Measurements from ENCODE around the gene C7orf57.
"Not testable (repeated sequence)": the region's sequence is repeated elsewhere in the genome, so short reads cannot be mapped to it uniquely, and the experiment has no call there.

Gene C7orf57

DNA sequence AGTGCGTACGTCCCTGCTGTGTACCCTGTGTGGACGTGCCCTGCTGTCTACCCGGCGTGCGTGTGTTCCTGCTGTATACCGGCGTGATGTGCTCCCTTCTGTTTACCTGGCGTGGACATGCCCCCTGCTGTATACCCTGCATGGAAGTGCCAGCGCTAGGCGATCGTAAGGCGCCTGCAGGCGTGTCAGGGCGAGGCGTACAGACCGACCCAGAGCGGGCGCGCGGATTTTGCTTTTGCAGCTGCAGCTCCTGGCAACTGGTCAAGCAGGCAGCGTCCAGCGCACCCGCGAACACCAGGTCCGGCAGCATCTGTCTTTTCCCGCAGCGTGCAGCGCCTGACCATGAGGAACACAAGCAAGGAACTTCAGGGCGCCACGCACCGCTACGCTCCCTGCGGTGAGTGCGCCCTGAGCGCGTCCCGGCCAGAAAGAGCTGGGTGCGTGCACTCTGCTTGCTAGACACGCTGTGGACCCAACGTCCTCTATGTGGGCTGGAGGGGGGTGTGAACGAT, 680 bp downstream of the C7orf57 start:
- DNase-seq (ENCODE audit: low spot score), result peak; percentile 25

GRCh38 chr7:48038815-48039506, 3.6 kb downstream of the C7orf57 start:
- no peak for DNase-seq (ENCODE audit: low spot score)

GRCh38 chr7:48040944-48041652, 5.8 kb downstream of the C7orf57 start:
- no peak for DNase-seq (ENCODE audit: low spot score)

DNA sequence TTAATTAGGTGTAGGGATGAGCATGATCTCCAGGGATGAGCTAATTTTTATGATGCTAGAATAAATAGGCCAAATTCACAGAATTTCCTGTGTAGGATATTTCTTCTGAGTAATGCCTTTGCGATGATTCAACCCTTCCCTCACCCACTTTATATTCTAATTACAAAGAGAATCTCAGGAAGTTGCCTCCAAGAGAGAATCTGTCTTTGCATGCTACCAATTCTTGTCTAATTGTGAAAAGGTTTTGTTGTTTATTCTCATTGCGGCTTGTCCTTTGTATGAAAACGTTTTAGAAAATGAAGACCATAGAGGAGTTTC, 6.3 kb downstream of the C7orf57 start:
- DNase-seq (ENCODE audit: low spot score), result peak; percentile 26

DNA sequence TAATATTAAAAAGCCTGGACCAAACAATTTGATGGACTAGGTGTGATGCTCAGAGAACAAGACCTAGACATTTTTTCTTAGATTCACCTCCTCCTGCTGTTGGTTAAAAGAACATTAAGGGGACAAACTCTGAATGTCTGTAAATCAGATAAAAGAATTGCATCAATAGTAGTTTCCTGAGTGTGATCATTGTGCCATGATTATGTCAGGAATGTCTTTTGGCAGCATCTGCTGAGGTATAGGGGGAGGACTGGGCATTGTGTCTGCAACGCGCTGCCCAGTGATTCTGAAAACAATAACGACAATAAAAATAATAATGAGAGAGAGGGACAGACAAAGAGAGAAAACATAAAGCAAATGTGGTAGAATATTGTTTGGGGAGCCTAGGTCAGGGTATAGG, 6.9 kb downstream of the C7orf57 start:
- no peak for DNase-seq (ENCODE audit: low spot score)

DNA sequence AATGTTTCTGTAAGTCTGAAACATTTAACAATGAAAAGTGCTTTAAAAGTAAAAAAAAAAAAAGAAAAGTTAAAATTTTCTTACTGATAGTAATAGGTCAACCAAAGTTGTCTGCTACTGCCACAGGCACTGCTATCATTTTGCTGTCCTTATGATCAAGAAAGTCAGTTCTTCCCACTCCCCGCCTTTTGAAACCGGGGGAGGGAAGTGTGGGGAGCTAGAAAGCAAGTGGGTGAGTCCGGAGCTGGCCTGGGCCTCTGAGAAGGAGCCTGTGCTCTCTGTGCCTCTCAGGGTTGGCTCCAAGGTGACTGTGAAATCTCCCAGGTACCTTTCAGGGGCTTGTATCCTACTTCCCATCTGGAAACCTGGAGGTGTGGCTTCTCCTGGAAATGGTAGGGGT, 7.3 kb downstream of the C7orf57 start:
- no peak for DNase-seq (ENCODE audit: low spot score)

- DNase-seq (ENCODE audit: low spot score), result no peak
Measured at GRCh38 chr7:48045195-48045765, 9.9 kb downstream of the C7orf57 start.

DNA sequence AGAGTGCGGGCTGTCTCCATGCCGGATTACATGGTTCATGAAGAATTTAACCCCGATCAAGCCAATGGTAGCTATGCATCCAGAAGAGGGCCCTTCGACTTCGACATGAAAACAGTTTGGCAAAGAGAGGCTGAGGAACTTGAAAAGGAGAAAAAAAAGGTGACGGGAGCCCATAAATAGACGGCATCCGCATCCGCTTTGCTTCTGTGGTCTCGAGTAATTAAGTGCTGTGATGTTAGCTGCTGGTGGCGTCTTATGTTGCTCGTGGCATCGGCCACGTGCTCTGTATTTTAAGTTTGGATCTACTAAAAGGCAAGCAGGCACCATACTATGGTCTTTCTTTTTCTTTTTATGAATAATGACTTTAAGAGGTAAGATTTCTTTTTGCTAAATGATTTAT, 11.1 kb downstream of the C7orf57 start:
- no peak for DNase-seq (ENCODE audit: low spot score)

GRCh38 chr7:48048113-48048512, 12.8 kb downstream of the C7orf57 start:
- DNase-seq (ENCODE audit: low spot score), result no peak

DNA sequence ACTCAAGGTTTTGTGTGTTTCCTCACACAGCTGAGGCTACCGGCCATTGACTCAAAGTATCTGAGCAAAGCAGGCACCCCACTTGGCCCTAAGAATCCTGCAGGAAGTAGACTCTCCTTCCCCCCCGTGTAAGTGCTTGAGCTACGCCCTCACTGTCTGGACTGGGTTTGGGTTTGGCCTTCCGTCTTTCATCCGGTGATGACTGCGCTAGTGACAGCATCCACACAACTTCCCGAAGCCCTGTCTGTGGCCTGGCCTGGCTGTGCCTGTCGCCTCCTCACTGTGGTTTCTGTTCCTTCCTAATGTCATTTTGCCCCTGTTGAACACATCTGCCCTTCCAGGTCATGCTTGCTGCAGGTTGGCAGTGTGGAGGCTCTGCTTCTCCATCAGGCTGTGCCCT, 14.5 kb downstream of the C7orf57 start:
- no peak for DNase-seq (ENCODE audit: low spot score)

- DNase-seq (ENCODE audit: low spot score), result no peak
Measured at GRCh38 chr7:48052748-48053147, 17.4 kb downstream of the C7orf57 start.

DNA sequence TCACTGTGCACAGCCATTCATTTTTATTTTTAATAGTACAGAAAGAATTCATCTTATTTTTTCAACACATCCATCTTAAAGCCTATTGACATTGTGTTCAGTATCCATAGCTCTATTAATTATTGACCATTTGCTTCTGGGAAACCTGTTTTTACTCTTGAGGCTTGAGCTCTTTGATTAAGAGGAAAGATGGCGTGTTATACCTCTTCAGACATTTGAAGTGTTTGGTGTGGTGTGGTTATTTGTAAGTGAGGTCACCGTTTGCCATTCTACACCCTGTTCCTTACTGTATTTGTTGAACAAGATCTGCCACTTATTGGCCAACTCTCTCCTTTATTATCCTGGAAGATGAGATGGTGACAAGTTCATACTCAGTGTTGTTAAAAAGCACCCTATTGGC, 18.4 kb downstream of the C7orf57 start:
- no peak for DNase-seq (ENCODE audit: low spot score)

GRCh38 chr7:48058990-48059389, 23.6 kb downstream of the C7orf57 start:
- DNase-seq (ENCODE audit: low spot score), result no peak

DNA sequence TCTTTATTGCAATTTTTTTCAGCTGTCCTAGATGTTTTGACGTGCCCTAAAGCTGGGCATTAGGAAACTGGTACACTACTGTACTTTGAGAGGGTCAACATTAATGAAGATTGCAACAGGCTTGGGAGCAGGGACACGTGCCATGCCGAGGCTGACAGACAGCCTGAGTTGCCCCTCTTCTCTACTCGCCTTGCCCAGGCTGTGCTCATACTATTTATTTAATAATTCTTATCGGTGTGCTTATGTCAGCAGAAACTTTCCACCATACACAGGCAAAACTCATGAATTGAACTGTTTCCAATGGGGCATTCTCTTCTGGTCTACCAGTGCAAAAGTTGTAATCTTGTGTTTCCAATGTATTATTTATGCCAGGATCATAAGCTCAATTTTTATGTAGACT, 24.4 kb downstream of the C7orf57 start:
- no peak for DNase-seq (ENCODE audit: low spot score)

GRCh38 chr7:48063985-48064384, 28.6 kb downstream of the C7orf57 start:
- no peak for DNase-seq (ENCODE audit: low spot score)

DNA sequence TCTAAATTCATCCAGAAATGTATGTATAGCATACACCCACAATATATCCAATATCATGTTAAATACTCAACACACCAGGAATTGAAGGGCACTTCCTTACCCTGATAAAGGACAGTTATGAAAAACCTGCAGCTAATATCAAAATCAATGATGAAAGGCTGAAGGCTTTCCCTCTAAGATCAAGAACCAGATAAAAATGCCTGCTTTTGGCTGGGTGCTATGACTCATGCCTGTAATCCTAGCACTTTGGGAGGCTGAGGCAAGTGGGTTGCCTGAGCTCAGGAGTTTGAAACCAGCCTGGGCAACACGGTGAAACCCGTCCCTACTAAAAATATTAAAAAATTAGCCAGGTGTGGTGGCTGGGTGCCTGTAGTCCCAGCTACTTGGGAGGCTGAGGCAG, 32.1 kb downstream of the C7orf57 start:
- no peak for DNase-seq (ENCODE audit: low spot score)

GRCh38 chr7:48074204-48074654, 38.9 kb downstream of the C7orf57 start:
- no peak for DNase-seq (ENCODE audit: low spot score)

- DNase-seq (ENCODE audit: low spot score), result no peak
Measured at GRCh38 chr7:48077423-48077822, 42.1 kb downstream of the C7orf57 start.

DNA sequence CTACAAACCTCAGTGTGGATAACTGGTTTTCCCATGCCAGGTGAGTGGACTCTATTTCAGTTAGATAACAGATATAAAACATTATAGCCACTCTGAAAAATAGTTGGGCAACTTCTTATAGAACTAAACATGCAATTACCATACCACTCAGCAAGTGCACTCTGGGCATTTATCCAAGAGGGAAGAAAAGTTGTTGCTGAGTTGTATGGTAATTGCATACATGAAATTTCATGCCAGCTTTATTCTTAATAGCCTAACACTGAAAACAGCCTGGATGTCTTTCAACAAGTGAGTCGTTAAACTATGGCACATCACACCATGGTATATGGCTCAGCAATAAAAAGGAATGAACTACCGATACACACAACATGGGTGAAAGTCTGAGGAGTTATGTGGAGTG, 43.1 kb downstream of the C7orf57 start:
- DNase-seq (ENCODE audit: low spot score), result no peak

DNA sequence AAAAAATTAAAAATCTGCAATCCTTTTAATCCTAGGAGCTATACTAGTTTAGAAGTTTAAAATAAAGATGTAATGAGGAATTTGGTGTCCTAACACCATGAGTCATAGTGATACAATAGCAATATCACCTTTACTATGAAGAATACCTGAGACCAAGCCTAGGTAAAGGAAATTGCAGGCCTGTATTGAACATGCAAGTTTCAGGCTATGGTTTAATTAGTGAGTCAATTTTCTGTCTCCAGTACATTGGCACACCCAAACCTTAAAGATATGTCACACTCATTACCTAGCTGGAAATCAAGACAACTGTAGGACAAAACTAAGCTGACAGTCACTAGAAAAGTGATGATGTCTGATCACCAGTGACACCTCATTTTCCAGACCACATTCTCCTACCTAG, 47.0 kb downstream of the C7orf57 start:
- not testable (repeated sequence) for DNase-seq (ENCODE audit: low spot score)

DNA sequence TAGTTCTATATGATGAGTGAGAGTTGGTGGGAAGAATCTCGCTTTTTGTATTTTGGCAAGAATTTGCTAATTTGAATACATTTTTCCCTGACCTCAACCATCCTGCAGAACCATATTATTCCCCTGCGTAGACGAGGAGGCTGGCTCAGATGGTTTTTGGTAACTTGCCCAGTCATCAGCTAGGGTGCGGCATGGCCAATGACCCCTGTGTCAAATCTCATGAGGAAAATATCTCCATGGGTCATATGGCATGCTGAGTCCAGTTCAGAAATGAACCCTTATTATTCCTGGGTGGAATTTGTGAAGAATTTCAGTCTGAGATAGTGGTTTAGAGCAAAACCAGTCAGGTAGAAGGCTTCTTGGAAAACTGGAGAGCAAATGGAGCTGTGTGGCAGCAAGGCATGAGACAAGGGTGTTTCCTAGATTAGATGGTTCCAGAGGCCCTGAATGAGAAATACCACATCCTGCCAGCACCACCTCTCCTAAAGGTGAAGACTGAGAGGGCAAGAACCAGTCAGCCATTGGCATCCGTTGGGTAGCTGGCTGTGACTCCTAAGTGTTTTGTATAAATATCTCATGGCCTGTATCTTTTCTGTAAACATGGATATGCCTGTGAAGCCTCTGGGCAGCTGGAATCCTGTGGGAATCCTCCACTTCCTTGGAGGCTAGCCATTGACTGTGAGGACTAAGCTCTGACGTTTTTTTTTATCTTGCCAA, 47.9 kb downstream of the C7orf57 start:
- peak; percentile 42 for DNase-seq (ENCODE audit: low spot score)

DNA sequence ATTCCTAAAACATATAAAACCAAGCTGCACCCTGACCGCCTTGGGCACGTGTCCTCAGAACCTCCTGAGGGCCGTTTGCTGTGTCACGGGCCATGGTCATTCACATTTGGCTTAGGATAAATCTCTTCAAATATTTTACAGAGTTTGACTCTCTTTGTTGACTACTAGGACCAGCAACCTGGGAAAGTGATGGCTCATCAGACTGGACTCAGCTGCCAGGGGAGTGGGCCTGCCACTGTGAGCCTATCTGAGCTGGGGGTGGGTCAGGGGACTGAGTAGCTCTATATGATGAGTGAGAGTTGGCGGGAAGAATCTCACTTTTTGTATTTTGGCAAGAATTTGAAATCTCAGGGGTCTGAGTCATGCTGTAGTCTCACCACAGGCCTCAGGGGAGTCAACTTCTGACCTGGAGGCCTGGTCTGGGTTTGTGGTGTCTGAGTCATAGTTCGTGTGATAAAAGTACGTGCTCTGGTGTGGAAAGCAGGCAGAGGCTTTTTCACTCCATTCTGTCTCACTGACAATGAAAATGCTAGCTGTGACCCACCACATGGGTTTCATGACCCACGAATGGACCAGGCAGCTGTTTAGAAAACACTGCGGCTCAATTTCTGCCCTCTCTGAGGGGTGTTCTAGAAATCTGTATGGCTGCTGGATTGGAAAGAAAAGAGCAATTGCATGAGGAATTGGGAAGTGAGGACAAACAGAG, 49.5 kb downstream of the C7orf57 start:
- DNase-seq (ENCODE audit: low spot score), result peak; percentile 86
